HG03521 (cell line): ENCODE measurements around the gene MMEL1.
"Not testable (repeated sequence)": the region's sequence is repeated elsewhere in the genome, so short reads cannot be mapped to it uniquely, and the experiment has no call there.

ENCODE experiments used
- ATAC-seq: cut with Tn5 transposase; IDR thresholded peaks from one replicate; pipeline ENCODE4 v1.9.1; 2021; ENCODE audit warnings: mild to moderate bottlenecking, moderate library complexity; ENCODE audit not compliant: unreplicated experiment

Gene MMEL1

DNA sequence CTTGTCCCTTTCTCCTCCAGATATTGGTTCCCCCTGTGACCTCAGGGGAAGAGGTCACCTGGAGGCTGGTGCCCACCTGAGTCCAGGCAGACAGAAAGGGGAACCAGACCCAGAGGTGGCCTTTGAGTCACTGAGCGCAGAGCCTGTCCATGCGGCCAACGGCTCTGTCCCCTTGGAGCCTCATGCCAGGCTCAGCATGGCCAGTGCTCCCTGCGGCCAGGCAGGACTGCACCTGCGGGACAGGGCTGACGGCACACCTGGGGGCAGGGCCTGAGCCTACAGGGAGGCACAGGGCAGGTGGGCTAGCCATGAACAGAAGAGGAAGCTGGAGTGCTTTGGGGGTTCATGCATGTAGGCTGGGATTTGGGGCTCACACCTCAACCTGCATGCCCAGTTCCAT lies 74.0 kb downstream of the MMEL1 start:
- no peak for ATAC-seq

DNA sequence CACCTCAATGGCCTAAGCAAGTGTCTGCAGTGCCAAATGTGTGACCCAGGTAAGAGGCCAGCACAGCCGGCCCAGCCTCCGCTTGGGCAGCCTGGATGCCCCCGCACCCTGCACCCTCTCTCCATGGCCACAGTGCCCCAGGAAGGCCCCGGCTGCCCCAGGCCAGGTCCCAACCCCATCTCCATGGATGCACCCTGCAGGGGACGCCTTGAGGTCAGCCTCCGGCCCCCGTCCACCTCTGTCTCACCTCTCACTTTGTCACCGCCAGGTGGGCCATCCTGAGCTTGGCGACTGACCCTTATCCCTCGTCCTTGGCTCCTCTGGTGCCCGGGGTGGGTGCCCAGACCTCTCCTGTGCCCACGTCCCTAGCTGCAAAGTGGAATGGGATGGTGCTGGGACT lies 74.4 kb downstream of the MMEL1 start:
- ATAC-seq, result no peak

DNA sequence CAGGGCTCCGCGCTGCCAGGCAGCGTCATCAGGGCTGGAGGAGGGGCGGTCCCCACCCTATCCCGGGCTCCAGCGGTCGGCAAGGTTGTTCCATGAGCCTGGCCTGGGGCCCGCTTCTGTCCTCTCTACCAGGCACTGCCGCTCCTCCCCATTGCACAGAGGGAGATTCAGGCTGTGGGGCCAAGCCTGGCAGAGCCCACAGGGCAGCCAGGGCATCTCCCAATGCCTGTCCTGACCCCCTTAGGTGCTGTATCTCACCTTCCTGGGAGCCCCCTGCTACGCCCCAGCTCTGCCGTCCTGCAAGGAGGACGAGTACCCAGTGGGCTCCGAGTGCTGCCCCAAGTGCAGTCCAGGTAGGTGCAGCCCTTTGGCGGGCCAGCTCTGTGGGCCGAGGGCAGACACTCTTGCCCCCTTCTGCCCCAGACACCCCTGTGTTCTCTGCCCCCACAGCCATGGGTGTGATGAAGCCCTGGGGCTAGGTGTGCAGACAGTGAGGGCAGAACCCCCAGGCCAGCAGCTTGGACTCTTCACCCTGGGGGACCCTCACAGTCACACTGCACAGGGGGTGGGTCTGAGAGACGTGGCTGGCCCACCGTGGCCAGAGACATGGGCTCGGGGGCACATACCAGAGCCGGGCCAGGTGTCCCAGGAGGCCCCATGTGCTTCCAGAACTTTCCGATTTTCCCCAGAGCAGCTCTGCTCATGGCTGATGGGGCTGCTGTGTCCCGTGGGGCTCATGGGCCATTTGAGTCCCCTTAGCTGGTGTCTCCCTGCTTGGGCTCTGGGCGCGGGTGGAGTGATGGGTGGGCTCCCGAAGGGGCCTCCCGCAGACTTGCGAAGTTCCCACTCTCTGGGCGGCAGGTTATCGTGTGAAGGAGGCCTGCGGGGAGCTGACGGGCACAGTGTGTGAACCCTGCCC lies 75.1 kb downstream of the MMEL1 start:
- ATAC-seq, result no peak

DNA sequence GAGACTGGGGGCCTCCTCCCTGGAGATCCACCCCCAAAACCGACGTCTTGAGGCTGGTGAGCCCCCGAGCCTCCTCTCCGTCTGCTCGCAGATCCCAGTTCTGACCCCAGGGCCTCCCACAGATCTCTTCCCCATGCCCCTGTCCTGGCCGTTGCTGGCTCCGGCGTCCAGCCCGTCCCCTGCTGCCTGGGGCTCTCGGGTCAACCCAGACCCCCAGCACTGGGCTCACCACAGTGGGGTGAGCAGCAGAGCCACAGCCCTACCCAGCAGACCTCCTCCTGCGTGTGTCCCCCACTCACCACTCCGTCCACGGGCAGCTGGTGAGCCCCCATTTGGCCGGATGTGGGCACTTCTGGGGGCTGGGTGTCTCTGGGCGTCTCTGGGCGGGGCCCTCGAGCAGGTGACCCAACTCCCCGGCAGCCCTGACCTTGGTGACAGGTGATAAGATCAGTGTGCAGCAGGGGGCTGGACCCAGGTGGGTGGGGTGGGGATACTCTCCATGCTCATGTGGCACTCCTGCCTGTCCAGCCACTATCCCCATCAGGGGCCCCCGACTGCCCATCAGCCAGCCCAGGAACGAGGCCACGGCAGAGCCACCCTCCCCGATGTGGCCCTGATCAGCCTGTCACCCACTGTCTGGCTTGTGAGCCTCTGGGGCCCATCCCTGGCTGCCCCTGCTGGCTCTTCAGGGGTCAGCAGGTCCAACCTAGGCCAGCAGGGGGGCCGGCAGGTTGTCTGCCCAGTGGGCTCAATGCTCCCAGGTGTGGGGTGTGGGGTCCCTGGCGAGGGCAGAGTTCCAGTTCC lies 75.9 kb downstream of the MMEL1 start:
- peak; percentile 20 for ATAC-seq

DNA sequence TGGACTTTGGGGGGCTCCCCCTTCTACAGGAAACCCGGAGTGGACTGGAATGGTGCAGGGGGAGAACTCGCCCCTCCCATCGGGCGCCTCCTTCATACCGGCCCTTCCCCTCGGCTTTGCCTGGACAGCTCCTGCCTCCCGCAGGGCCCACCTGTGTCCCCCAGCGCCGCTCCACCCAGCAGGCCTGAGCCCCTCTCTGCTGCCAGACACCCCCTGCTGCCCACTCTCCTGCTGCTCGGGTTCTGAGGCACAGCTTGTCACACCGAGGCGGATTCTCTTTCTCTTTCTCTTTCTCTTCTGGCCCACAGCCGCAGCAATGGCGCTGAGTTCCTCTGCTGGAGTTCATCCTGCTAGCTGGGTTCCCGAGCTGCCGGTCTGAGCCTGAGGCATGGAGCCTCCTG lies 76.5 kb downstream of the MMEL1 start, which contains the start of gene TNFRSF14:
Gene TNFRSF14, plus strand, starts transcription at position 95 of the 401 bp plus-strand sequence. Its CDS starts 294 bp downstream, at position 389.
- ATAC-seq, result peak; percentile 39

DNA sequence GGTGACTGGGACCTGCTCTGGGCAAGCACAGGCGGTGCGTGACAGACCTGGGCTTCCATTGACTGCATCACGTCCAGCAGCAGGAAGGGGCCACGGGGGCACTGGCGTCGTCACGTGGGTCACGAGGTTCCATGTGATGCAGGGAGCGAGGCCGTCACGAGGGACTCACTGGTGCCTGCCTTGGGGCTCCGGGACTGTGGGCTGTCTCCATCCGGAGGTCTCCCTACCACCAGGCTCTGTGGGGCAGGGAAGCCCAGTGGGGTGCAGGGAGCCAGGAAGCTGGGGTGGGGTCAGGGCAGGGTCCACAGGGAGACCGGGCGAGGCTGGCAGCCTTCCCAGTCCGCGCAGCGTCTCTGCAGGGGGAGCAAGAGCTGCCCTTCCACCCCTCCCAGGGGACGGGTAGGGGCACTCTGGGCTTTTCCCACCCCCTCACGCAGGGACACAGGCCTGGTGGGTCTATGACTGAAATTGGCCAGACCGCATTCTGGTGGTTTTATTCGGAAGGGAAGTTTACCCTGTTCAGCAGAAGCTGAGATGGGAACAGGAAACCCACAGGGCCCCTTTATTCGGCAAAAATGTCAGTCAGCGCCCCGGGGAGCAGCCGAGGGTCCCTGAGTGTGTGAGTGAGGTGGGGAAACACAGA lies 77.1 kb downstream of the MMEL1 start:
- peak; percentile 25 for ATAC-seq

DNA sequence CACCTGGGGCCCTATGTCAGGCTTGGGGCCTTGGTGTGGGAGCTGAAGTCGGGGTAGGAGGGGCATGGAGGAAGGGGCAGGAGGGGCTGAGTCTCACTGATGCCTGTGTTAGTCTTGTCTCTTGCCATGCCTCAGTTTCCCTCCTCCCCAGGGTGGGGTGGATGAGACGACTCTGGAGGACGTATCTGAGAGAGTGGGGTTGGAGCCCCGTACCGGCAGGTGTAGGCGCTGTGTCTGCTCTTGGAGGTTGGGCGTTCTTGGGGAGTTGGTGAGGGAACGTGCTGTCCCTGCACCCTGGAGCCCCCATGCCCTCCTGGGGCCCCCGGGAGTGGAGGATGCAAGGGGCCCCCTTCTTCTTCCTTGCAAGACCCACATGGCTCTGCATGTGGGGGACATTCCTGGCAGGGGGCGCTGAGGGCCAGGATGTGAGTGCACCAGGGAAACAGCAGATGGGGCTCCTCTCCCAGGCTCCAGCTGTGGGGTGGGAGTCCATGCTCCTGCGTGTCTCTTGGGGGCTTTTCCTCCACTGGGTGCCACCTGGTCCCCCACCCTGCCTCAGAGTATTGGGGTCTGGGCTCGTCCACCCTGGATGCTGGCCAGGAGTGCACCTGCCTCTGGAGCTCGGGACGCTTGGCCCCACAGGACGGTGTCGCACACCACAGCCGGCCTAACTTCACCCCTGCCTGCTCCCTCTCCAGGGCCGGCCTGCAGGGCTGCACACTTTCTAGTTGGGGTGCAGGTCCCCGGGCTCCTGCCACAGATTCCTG lies 78.0 kb downstream of the MMEL1 start:
- ATAC-seq, result no peak

DNA sequence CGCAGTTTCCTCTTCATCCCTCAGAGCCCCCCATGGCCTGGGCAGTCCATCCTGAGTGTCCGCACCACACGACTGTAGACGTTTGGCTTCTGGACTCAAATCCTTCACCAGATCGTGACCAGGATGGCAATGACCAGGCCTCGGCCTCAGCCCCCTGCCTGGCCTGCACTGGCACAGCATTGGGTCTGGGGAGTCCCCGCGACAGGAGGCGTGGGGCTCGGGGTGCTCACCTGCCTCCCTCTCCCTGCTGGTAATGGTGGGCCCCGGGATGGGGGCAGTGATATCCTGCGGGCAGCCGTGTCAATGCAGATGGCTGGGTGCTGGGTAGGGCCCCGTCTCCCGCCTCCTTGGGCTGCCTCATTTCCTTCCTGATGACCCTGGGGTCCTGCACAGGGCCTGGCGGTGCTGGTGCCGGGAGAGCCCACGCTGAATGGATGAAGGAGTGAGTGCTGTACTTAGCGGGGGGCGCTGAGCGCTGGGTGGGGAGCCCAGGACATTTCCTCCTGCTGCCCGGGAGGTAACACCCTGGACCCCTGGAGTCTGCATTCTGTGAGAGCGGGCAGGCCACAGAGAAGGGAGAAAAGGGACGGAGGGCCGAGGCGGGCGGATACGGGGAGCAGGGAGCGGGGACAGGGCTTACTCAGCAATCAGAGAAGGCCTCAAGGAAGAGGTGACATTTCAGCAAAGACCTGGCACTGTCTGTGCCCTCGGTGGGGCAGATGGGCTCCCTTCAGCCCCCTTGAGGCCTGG lies 78.8 kb downstream of the MMEL1 start:
- ATAC-seq, result no peak

DNA sequence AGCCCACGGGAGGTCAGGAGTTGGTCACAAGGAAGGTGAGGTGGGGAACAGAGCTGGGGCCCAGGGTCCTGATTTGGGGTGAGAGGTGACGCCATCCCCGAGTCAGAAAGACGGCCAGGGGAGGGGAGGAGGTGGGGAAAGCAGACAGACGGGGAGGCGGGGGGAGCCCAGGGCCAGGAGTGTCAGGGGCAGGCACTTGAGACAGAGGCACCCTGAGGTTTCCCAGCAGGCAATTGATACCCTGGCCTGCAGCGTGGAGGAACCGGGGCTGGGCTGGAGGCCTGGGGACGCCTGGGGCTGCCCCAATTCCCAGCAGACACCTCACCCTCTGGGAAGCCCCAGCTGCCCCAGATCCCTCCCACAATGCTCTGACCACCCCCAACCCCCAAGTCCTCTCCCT lies 79.7 kb downstream of the MMEL1 start:
- not testable (repeated sequence) for ATAC-seq

DNA sequence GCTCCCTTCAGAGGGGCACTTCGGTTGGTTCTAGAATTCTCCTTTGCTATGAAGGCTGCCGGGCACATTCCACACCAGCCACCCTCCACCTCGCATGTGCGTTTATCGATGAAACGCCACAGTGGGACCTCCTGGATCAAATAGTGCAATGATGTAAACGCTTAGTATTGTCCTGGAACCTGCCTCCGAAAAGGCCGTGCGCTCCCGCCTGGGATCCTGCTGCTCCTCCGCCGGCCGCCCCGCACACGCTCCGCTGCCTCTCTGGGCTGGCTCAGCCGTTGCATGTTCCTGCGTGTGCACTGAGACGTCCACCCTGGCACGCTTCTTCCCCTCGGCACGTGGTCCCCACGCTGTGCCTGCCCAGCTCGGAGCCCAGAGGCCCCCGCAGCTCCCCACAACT lies 80.6 kb downstream of the MMEL1 start:
- no peak for ATAC-seq

DNA sequence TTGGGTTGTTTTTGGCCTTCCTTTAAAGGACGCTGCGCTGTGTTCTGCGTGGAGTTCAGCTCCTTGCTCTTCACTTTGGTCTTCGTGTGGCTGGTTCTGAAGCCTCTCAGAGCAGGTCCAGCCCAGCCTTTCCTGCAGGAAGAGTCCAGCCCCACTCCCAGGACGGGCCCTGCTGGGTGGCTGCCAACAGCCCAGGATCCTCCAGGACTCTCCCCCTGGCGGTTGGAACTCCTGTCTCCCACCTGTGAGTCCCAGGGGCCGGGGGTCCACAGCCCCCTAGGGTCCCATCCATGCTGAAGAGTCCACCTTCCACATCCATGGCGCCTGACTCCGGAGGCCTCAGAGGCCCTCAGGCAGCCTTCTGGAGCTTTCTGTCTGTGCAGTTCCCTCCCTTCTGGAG lies 81.3 kb downstream of the MMEL1 start:
- not testable (repeated sequence) for ATAC-seq

DNA sequence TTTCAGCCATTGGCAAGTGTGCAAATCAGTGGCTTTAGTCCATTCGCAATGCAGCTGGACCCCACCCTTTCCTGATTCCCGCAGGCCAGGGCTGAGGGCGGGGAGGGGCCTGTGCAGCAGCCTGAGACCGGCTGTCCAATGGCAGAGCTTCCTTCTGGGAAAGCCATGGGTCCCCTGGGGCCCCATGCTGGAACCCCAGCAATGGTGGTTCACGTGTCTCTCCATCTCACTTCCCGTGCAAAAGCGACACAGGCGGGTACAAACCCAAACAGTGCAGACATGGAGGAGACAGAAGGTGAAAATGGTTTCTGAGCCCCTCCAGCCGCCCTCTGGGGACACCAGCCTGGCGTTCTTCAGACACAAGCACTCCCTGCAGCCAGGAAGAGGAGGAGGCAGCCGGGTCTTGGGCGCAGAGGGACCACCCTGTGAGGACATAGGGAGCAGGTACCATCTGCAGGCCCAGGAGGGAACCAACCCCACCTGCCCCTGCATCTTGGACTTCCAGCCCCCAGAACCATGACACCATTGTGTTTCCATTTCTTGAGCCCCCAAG lies 82.4 kb downstream of the MMEL1 start:
- ATAC-seq, result not testable (repeated sequence)

DNA sequence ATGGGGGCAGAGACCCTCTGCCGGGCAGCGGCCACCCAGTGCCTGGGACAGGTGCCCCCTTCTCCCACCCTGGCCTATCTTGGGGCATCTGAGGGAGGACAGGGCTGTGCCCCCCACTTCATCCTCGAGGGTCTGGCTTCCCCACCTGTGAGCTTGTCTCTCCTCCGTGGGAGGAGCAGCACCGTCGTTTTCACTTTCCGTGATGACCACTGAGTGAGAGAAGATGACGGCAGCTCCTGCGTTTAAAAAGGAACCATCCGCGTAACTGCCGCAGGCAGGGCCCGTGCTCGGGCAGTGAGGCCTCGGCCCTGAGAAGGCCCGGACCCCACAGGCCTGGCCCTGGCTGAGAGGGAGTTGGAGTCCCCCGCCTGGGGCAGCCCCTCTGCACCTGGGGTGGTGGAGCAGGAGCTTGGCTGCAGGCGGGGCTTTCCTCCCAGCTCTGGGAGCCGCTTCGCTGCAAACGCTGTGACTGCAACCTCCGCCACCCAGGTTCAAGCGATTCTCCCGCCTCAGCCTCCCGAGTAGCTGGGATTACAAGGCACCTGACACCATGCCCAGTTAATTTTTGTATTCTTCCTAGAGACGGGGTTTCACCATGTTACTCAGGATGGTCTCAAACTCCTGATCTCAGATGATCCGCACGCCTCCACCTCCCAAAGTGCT lies 83.3 kb downstream of the MMEL1 start:
- ATAC-seq, result not testable (repeated sequence)

DNA sequence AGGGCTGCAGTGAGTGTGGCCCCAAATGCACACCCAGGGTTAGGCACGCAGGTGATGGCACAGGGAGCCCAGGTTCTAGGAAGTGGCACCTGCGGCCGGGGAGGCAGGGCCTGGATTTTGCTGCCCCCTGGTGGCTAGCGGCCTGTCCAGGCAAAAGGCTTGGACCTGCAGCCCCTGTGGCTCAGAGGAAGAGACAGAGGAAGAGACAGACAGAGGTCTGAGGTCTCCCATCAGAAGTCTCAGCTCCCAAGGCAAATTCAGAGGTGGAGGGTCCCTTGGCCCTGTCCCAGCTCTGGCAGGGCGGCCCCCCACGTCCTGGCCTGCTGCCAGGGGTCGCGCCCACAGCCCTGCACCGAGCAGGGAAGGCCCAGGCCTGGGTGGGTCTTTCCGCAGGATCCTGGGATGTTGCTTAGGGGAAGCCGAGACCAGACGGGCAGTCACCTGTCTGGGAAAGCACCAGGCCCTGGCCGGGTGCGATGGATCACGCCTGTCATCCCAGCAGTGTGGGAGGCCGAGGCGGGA lies 84.7 kb downstream of the MMEL1 start:
- no peak for ATAC-seq

DNA sequence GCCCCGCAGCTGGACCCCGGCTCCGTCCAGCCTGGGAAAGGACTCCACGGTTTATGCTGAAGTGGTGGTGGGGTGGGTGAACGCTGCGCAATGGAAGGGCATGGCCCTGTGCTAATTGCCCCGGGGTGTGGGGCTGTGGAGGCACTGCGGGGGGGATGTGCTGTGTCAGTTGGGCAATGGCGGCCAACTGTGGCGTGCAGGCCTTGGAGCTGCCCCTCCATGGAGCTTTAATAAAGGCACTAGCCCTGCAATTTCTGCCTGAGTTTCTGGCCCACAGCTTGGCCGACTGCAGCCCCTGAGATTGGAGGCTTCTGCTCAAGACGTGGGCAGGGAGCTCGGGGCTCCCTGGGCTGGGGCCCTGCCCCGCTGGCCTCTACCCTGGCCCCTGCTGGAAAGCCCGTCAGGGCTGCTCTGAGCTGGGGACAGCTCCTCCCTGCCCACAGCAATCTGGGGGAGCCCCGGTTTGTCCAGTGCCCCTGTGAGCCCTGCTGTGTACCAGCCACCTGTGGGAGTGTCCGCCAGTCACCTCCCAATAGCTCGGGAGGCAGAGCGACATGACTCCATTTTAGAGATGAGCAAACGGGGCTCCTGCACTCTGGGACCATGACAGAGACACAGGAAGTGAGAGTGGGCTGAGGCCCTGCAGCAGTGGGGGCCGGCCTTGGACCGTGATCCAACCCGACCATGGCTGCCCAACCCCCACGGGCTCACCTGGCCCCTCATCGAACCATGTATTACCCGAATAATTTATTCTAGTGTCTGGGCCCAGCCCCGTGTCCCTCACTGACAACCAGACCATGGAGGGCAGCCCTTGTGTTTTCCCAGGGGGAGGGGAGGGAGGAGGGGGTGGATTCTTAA lies 85.4 kb downstream of the MMEL1 start:
- ATAC-seq, result no peak

DNA sequence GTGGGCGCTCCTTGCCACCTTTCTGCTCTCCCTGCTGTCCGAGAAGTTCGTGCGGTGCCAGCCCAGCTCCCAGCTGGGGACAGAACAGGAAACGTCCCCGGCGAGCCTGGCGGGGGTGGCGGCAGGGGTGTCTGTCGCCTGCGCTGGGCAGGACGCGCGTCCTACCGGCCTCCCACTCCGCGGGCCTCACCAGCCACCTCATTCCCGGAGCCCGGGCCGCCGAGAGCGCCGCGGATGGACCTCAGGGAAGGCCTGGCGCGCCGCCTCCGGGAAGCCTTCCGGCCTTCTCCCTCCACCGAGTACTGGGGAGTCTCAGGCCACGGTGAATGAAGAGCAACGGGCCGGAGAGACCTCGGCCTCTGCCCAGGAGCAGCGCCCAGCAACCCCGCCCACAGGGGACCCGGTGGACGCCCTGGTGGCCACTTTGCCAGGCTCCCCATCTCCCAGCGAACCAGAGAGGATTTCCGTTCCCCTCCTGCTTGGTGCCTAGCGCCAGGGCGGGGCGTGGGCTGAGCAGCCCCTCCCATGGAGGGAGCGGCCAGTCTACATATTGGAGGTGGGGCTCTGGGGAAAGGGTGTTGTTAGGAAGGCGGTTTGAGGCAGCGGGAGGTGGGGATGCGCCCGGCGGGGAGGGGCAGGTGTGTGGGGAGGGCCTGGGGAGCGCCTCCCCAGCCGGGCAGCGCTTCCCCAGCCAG lies 86.2 kb downstream of the MMEL1 start:
- peak; percentile 31 for ATAC-seq
